ENCODE measurements around the gene CALML3.

Gene CALML3

GRCh38 chr10:5510281-5511072, 14.3 kb upstream of the CALML3 start:
- POLR2A ChIA-PET (ENCODE audit: low non-redundant PET), result no interaction called here

DNA sequence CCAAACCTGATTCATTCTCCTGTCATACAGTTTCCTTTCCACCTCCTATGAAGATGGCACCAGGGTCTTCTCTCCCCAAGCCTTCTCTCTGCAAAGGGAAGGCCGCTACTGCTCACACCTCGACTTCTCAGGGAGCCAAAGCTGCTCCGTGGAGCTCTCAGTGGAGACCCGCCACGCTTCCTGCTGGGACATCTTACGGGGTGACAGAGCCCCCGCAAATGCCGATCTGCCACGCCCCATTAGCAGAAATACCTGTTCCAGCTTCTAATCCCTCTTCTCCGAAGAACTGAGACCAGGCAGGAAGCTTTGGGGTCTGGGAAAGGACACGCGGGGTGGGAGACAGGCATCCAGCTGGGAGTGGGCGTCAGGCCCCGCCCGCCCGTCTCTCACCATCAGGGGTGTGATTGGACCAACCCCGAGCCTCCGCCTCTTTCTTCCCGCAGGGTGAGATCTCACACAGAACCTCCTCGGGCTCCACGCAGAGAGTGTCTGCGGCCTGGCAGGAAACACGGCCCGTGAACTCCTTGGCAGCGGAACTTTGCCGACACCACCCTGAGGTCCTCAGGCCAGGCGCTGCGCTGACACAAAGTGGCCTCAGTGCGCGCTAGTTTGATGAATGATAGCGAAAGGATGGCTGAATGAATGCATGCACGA, 13.4 kb upstream of the CALML3 start:
- no peak overlapping the region for H3K27ac ChIP-seq
- POLR2A ChIA-PET (ENCODE audit: low non-redundant PET), result no interaction called here
- CTCF ChIA-PET, result interaction anchor here (1.0 kb wide), 1 partner anchor 11 kb away, joined by 3 read pairs; no protein-coding TSS in a partner anchor
- TF ChIP-seq, protein P1, sequence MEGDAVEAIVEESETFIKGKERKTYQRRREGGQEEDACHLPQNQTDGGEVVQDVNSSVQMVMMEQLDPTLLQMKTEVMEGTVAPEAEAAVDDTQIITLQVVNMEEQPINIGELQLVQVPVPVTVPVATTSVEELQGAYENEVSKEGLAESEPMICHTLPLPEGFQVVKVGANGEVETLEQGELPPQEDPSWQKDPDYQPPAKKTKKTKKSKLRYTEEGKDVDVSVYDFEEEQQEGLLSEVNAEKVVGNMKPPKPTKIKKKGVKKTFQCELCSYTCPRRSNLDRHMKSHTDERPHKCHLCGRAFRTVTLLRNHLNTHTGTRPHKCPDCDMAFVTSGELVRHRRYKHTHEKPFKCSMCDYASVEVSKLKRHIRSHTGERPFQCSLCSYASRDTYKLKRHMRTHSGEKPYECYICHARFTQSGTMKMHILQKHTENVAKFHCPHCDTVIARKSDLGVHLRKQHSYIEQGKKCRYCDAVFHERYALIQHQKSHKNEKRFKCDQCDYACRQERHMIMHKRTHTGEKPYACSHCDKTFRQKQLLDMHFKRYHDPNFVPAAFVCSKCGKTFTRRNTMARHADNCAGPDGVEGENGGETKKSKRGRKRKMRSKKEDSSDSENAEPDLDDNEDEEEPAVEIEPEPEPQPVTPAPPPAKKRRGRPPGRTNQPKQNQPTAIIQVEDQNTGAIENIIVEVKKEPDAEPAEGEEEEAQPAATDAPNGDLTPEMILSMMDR (conservative IDR thresholded peaks at IDR 0.05; ENCODE audit: low read depth), result no peak
- no peak for DNase-seq (ENCODE audit: low spot score)

More at GRCh38 chr10:5510281-5511072, 14.3 kb upstream of the CALML3 start:
- CTCF ChIA-PET, result no interaction called here
- DNase-seq (ENCODE audit: low spot score), result no peak
- TF ChIP-seq, protein P1 (conservative IDR thresholded peaks at IDR 0.05; ENCODE audit: low read depth), result no peak
- no peak overlapping the region for H3K27ac ChIP-seq

- TF ChIP-seq, protein P1 (conservative IDR thresholded peaks at IDR 0.05; ENCODE audit: low read depth), result no peak
- no peak for DNase-seq (ENCODE audit: low spot score)
- H3K27ac ChIP-seq, result no peak overlapping the region
- CTCF ChIA-PET, result interaction anchor here (1.0 kb wide), 1 partner anchor 12 kb away, joined by 3 read pairs; no protein-coding TSS in a partner anchor
- POLR2A ChIA-PET (ENCODE audit: low non-redundant PET), result no interaction called here
Observed at GRCh38 chr10:5511885-5512280, 12.9 kb upstream of the CALML3 start.

DNA sequence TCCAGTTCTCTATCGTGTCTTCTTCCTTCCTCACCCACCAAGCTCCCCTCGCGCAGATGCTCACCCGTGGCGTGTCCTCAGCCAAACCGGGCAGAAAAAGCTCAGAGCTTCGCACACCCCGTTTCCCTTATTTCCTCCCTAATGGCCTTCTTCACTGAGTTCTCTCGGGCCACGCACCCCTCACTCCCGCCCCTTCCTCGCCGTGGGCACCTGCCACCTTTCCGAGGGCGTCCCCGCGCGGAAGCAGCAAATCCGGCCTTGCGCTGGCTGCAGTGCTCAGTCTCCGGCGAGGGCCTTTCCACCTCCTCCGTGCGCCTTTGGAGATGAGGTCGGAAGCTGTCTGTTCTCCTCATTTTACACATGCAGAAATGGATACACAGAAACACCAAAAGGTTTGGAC, 12.4 kb upstream of the CALML3 start:
- no peak for DNase-seq (ENCODE audit: low spot score)
- ChIA-PET CTCF (interaction anchor here (1.0 kb wide), 1 partner anchor 12 kb away, joined by 3 read pairs; no protein-coding TSS in a partner anchor), POLR2A (ENCODE audit: low non-redundant PET) (no interaction called here)
- TF ChIP-seq, protein P1 (conservative IDR thresholded peaks at IDR 0.05; ENCODE audit: low read depth), result no peak
- no peak overlapping the region for H3K27ac ChIP-seq

- DNase-seq (ENCODE audit: low spot score), result no peak
- POLR2A ChIA-PET (ENCODE audit: low non-redundant PET), result no interaction called here
- CTCF ChIA-PET, result interaction anchor here (0.7 kb wide), 1 partner anchor 33 kb away, joined by 3 read pairs; no protein-coding TSS in a partner anchor
- TF ChIP-seq, protein P1 (conservative IDR thresholded peaks at IDR 0.05; ENCODE audit: low read depth), result no peak
- no peak overlapping the region for H3K27ac ChIP-seq
Observed at GRCh38 chr10:5512881-5513612, 11.7 kb upstream of the CALML3 start.

- no peak for DNase-seq (ENCODE audit: low spot score)
- CTCF ChIA-PET, result interaction anchor here (0.7 kb wide), 1 partner anchor 1058 kb away, joined by 6 read pairs; no protein-coding TSS in a partner anchor
- H3K27ac ChIP-seq, result no peak overlapping the region
- POLR2A ChIA-PET (ENCODE audit: low non-redundant PET), result no interaction called here
- TF ChIP-seq, protein P1 (conservative IDR thresholded peaks at IDR 0.05; ENCODE audit: low read depth), result no peak
Observed at GRCh38 chr10:5514226-5514850, 10.4 kb upstream of the CALML3 start.

Measured in RWPE1 (cell line).